Measurements from ENCODE around the gene RNF168.
"Not testable (repeated sequence)": the region's sequence is repeated elsewhere in the genome, so short reads cannot be mapped to it uniquely, and the experiment has no call there.

- not testable (repeated sequence) for TF ChIP-seq POLR2AphosphoS5, POLR2A (IDR thresholded peaks at IDR 0.05)
- TF ChIP-seq, protein P1, sequence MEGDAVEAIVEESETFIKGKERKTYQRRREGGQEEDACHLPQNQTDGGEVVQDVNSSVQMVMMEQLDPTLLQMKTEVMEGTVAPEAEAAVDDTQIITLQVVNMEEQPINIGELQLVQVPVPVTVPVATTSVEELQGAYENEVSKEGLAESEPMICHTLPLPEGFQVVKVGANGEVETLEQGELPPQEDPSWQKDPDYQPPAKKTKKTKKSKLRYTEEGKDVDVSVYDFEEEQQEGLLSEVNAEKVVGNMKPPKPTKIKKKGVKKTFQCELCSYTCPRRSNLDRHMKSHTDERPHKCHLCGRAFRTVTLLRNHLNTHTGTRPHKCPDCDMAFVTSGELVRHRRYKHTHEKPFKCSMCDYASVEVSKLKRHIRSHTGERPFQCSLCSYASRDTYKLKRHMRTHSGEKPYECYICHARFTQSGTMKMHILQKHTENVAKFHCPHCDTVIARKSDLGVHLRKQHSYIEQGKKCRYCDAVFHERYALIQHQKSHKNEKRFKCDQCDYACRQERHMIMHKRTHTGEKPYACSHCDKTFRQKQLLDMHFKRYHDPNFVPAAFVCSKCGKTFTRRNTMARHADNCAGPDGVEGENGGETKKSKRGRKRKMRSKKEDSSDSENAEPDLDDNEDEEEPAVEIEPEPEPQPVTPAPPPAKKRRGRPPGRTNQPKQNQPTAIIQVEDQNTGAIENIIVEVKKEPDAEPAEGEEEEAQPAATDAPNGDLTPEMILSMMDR (IDR thresholded peaks at IDR 0.05 in 8 of 11, conservative IDR thresholded peaks at IDR 0.05 in 3 of 11), result not testable (repeated sequence)
Measured at GRCh38 chr3:196549312-196549711, 45.7 kb upstream of the RNF168 start.
